ENCODE data around the gene AKR1B15.
"Not testable (repeated sequence)": the region's sequence is repeated elsewhere in the genome, so short reads cannot be mapped to it uniquely, and the experiment has no call there.

Gene AKR1B15

DNA sequence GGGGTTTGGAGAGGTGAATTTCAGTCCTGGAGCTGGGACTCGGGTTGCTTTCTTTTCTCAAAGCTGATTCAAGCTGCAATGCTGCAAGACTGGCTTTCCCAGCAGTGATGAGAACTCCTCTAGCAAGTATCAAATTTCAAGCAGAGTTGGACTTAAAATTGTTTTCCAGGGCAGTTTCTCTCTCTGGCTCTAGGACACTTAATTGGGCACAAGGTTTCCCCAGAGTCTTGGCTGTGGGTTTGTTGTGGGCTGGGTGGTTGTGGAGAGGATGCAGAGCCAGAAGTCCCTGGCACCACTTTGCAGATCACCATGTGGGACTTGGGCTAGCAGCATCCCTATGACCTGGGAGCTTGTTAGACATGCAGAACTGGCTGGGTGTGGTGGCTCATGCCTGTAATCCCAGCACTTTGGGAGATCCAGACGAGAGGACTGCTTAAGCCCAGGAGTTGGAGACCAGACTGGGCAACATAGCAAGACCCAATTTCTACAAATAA is 16.8 kb downstream of the AKR1B15 start:
- DNase-seq = no peak

GRCh38 chr7:134567368-134567767 is 18.5 kb downstream of the AKR1B15 start:
- DNase-seq = no peak

DNA sequence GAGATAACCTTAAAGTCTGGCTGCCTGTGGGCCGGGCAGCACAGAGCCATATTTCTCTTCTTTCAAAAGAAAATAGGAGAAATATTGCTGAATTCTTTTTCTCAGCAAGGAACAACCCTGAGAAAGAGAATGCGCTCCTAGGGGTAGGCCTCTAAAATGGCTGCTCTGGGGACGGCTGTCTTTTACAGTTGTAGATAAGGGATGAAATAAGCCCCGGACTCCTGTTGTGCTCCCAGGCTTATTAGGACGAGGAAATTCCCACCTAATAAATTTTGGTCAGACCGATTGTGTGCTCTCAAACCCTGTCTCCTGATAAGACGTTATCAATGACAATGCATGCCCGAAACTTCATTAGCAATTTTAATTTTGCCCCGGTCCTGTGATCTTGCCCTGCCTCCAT is 21.1 kb downstream of the AKR1B15 start:
- not testable (repeated sequence) for DNase-seq

- DNase-seq = no peak
Measured at GRCh38 chr7:134571101-134571500, 22.2 kb downstream of the AKR1B15 start.

GRCh38 chr7:134571746-134572461 is 23.0 kb downstream of the AKR1B15 start:
- DNase-seq = no peak

GRCh38 chr7:134574322-134574721 is 25.4 kb downstream of the AKR1B15 start:
- no peak for DNase-seq

DNA sequence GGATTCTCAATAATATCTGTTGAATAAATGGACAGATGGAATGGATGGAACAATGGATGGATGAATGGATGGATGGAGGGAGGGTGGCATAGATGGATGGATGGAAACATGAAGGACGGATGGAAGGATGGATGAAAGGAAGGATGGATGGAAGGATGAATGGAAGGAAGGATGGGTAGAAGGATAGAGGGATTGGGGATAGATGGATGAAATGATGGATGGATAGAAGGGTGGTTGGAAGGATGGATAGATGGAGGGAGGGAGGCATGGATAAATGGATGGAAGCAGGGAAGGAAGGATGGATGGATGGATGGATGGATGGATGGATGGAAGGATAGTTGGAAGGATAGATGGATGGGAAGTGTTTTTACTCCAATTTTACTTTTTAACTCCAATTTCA is 35.4 kb downstream of the AKR1B15 start:
- DNase-seq = no peak

- no peak for DNase-seq
Measured at GRCh38 chr7:134585897-134586296, 37.0 kb downstream of the AKR1B15 start.

DNA sequence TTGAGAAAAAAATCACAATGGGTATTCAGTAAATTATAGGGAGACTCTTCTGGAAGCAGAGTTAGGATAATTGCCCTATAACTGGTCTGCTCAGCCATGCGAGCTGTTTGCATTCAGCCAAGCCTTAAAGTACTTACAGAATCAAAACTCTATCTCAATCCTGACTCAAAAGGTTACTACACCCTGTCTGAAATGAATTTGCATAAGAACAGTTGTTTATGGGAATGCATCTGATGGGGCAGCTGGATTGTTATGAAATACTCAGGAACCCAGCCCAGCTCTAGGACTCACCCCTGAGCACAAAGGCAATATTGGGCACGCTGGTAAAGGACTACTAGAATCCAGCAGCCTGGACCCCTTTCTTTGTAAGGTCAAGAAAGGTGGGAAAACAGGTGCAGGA is 38.8 kb downstream of the AKR1B15 start:
- no peak for DNase-seq

DNA sequence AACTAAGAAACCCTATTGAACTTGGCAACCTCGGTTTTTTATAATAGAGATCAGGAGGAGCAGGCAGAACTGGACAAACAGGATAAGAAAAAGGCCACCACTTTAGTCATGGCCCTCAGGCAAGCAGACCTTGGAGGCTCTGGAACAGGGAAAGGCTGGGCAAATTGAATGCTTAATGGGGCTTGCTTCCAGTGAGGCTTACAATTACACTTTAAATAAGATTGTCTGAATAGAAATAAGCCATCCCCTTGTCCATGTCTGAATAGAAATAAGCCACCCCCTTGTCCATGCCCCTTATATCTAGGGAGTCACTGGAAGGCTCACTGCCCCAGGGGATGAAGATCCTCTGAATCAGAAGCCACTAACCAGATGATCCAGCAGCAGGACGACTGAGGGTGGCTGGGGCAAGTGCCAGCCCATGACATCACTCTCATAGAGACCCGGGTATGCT is 40.6 kb downstream of the AKR1B15 start:
- no peak for DNase-seq

DNA sequence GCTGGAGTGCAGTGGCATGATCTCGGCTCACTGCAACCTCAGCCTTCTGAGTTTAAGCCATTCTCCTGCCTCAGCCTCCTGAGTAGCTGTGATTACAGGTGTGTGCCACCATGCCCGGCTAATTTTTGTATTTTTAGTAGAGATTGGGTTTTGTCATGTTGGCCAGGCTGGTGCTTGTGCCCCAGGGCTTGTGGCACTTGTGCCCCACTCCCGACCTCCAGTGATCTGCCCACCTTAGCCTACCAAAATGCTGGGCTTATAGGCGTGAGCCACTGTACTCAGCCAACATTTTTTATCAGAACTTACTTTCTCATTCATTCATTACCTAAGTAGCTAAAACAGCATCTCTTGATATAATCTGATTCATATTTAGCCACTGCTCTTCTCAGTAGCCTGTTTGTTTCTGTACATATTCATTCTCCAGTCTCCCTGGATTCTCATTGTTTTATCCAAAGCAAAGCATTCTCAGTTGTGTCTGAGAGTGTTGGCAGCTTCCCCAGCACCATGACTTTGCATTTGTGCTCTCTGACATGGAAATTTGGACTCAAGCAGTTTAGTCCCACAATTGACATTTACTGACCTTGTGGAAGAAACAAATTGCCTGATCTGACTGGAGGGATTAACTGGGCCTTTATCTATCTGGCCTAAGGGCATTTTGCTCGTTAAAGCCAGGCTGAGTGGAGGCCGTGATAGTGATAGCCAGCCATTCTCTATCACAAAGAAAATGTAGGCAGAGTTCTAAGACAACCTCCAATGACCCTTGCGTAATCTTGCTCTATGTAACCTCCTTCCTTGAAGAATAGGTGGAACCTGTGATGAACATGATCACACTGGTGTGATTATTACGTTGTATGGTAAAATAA is 44.9 kb downstream of the AKR1B15 start:
- no peak for DNase-seq

GRCh38 chr7:134594877-134595276 is 46.0 kb downstream of the AKR1B15 start:
- DNase-seq = no peak

- DNase-seq = no peak
Measured at GRCh38 chr7:134599371-134599770, 50.5 kb downstream of the AKR1B15 start.

DNA sequence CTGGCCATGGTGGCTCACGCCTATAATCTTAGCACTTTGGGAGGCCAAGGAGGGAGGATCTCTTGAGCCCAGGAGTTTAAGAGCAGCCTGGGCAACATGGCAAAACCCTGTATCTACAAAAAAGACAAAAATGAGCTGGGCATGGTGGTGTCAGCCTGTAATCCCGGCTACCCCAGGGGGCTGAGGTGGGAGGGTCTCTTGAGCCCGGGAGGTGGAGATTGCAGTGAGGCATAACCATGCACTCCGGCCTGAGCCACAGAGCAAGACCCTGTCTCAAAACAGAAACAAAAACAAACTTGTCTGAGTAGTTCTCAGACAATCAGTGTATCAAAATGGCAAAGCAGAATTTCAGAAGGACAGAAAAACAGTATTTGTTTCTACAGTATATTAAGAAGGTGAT is 52.5 kb downstream of the AKR1B15 start:
- DNase-seq = no peak

DNA sequence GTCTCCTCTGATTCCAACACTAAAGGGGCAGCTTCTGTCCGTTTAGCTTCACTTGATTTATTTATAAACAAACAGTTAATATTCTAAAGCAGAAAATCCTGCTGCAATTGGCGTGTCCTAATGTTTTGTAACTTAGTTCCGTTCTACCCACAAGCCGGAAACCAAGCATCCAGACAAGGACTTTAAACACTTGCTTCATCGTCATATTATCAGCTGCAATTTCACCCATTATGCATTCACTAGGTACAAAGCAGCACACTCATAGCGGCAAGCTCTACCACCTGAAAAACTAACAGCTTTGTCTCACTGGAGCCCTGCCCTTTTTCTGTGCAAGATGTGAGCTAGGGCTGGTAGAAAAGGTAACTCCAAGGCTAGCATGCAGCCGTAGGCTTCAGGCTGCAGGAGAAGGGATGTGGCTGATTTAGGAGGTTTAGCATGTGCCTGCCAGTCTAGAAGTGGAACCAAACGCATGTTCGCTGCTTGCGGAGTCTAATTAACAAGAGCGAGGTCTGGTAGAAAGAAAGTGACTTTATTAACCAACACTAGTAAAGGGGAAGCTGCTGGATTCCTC is 54.1 kb downstream of the AKR1B15 start:
- DNase-seq = no peak

GRCh38 chr7:134605978-134606923 is 57.3 kb downstream of the AKR1B15 start:
- DNase-seq = peak; percentile 49

DNA sequence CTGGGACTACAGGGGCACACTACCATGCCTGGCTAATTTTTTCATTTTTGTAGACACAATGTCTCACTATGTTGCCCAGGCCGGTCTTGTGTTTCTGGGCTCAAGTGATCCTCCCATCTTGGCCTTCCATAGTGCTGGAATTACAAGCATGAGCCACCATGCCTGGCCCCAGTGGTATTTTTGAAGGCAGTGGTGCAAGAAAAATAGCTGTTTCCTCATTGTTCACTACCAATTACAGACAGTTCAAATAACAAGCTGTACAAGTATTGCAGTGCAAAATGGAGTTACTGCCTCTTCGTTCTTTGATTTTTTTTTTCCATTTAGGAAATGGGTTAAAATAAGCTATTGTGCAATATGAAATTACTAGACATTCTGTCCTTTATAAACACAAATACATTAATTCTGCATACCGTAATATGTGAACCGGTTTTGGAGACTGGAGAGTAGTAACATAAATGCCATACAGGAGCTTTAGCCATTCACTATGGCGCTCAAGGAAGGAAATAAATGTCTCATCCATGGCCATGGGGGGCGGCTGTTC is 62.8 kb downstream of the AKR1B15 start:
- no peak for DNase-seq

DNA sequence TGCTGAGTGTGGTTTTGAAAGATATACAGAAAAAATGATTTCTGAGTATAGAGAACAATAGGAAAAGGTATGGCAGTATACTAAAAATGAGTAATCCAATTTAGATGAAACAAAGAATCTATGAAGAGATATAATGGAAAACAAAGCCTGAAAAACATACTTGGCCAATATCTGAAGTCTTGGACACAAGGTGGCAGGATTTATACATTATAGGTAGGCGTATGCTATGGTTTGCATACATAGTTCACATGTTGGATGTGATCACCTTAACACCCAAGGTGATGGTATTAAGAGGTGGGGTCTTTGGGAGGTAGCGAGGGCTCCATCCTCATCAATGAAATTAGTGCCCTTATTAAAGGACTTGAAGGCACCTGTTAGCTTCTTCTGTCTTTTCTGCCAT is 63.3 kb downstream of the AKR1B15 start:
- DNase-seq = no peak

GRCh38 chr7:134613623-134614347 is 64.9 kb downstream of the AKR1B15 start:
- no peak for DNase-seq

DNA sequence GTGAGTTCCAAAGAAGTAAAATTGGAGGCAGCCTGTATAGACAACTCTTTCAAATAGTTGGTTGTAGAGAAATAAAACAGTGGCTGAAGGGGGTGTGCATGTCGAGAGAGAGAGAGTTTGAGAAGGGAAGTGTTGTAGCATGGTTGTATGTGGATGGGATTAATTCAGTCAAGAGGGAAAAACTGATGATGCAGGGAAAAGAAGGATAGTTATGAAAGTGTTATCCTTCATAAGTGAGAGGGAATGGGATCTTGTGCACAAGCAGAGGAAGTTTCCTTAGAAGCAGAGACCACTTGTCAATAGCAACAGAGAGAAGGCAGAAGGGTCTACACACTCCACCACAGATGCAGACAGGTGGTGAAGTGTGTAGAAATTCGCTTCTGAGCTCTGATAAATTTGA is 67.7 kb downstream of the AKR1B15 start:
- DNase-seq = no peak

DNA sequence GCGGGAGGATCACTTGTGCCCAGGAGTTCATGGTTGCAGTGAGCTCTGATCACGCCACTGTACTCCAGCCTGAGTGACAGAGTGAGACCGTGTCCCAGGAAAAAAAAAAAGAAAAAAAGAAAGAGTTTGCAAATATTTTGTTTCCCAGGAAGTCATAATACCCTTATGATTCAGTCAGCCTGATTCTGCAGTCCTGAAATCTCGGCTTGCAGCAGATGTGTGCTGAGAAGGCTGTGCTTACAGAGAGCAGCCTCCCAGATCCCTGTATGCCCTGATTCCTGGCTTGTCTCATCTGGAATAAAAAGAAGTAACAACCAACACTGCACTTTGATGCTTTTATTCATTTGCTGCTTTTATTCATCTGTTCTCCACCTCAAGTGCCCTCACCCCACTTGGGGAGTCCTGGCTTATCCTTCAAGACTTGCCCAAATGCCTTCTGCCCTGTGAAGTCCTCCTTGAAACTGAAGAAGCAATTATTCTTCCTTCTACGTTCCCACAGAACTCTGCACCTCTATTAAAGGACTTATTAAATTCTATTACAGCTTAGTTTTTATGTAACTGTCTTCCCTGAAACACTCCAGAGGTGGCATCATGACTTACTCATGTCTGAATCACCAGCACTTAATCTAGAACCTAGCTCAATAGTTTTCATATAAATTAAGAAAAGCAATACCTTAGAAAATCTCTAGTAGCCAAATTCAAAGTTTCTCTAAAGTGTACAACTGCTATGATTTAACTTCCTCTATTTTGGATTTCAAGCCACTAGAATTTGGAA is 70.0 kb downstream of the AKR1B15 start:
- DNase-seq = no peak
